Ramos (cell line): ENCODE measurements around the gene EIF3I.

Experiments
- in situ Hi-C: fragments of 300-500 bp; cut with MboI; formaldehyde crosslinking; loops from one replicate; pipeline ENCODE4 v1.14.3; 2022; ENCODE audit warnings: low sequenced_read_pairs; ENCODE audit not compliant: unreplicated experiment

Gene EIF3I

DNA sequence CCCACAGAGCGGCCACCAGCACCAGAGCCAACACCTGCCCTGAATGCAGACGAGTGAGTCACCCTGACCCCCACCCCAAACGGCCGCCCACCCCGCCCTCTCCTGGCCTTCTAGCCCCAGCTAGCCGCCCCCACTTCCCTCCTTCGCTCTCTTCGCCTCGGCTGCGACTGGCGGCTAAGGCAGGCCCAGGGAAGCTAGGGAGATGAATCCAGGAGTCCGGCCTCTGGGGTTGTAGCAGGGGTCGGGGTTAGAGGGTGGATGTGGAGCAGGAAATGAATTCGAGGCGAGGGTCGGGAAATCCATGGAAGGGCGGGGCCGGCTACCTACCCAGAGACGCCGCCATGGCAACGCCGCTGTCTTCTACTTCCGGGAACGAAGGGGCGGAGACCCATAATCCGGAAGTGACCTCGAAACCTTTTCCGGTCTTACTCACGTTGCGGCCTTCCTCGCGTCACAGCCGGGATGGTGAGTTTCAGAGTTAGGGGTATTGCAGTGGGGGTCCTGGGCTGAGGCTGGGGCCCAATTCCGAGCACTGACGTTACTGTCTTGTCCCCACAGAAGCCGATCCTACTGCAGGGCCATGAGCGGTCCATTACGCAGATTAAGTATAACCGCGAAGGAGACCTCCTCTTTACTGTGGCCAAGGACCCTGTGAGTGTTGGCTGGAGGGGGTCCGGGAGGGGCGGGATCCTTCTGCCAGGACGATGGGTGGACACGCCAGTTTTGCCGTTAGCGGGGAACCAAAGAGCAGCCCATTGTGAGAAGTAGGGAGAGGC is at the start of gene EIF3I, which contains the start of gene TMEM234:
Gene EIF3I, plus strand, starts transcription at position 428 of the 776 bp plus-strand sequence. Its CDS starts 35 bp downstream, at position 463.
Gene TMEM234, minus strand, starts transcription at position 374 of the 776 bp plus-strand sequence. Its CDS starts 31 bp downstream, at position 343.
- in situ Hi-C loops = no loop called here

DNA sequence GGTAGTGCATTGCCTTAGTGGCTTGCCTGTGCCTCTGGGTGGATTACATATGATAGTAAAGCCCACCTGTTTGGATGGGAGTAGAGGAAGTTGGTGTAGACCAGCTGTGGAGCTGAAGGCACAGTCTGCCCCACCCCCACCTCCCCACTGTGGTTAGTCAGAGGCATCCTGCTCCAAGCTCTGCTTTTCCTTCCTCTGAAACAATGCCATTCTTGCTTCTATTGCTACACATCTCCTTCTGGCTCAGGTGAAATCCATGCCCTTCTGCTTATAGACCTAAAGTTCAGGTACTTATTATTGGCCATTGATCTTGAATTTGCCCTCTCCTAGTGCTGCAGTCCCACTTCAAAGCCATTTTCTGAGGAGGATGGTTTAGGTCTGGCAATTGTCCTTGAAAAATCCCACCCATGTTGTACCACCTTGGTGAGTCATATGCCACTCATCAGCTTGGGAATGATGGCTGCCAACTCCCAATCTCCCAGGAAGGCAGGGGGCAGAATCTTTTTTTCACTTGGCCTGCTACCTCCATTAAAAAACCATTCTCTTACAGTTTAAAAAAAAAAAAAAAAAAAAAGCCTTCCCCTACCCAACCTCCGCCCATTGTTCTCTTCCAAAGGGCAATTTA is 49.5 kb upstream of the EIF3I start:
- in situ Hi-C loops = no loop called here

DNA sequence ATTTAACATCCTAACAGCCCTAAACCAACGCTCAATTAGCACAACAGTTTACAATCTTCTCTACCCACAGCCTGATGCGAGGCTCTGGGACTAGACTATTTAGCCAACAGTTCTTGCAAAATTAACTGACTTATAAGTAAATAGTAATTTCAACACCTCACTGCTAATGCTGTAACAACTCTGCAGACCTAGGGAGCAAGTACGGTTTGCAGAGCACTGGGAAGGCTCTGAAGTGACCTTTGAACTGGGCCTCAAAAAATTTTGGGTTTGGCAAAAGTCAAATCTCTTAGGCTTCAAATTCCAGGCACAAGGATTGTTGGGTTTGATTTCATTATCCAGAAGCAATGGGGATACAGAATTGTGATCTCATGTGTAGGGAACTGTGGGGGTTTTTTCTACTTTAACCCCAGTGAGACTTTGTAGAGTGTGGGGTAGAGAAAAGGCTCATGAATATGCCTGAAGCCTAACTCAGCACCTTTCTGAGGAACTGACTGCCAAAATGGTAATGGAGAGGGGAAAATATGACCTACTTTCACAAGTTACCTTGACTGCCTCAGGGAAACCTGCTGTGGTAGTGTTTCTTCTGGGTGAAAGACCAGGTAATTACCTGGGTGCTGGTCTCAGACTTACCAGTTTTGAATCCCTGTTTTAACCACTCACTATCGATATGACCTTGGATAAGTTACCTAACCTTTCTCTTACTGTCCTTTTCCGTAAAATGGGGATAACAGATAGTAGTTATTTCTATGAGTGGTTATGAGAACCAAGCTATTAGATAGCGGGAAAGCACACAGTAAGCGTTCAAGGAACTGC is 43.6 kb upstream of the EIF3I start:
- in situ Hi-C loops = no loop called here

DNA sequence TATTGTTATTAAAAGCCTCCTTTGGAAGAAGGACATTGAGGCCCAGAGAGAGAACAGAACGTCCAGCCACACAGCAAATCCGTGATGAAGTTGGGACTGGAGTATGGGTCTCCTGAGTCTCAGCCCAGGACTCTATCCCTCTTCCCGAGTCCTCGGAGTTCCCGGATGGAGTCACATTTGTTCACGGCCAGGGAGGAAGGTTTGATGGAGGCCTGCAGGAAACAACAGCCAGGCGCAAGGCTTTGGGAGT is 43.1 kb upstream of the EIF3I start:
- in situ Hi-C loops = no loop called here

DNA sequence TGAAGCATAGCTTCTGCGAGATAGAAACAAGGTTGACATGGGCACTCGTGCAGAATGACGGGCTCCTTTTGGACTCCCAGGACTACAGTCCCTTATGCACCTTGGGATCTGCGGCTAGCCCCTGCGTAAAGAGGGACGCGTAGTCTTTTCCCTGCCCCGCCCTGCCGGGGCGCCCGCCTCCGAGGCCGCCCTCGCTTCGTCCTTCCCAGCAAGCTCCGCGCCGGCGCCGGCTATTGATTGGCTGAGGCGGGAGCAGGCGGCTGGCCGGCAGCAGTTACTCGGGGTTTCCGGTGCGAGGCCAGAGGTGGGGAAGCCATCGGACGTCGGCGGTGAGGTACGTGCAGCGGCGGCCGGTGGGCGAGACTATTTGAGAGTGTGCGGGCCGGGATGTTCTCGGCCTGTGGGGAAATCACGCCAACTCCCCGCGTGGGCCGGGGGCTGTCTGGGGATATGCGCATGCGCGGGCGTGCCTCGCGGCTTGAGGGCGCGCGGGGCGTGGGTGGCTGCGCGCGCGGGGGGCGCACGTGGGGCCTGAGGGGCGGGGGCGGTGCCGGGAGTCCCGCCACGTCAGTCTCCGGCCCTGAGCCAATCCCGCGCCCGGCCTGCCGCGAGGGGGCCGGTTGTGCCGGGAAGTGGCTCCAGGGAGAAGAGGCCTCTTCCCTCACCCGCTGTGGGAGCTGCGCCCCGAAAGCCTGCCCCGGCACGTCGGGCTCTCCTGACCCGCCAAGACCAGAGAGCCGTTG is 42.6 kb upstream of the EIF3I start, which contains the start of gene TXLNA:
Gene TXLNA, plus strand, starts transcription at position 233 of the 743 bp plus-strand sequence. CDS start 671 bp downstream, outside the sequence.
- in situ Hi-C loops = no loop called here

DNA sequence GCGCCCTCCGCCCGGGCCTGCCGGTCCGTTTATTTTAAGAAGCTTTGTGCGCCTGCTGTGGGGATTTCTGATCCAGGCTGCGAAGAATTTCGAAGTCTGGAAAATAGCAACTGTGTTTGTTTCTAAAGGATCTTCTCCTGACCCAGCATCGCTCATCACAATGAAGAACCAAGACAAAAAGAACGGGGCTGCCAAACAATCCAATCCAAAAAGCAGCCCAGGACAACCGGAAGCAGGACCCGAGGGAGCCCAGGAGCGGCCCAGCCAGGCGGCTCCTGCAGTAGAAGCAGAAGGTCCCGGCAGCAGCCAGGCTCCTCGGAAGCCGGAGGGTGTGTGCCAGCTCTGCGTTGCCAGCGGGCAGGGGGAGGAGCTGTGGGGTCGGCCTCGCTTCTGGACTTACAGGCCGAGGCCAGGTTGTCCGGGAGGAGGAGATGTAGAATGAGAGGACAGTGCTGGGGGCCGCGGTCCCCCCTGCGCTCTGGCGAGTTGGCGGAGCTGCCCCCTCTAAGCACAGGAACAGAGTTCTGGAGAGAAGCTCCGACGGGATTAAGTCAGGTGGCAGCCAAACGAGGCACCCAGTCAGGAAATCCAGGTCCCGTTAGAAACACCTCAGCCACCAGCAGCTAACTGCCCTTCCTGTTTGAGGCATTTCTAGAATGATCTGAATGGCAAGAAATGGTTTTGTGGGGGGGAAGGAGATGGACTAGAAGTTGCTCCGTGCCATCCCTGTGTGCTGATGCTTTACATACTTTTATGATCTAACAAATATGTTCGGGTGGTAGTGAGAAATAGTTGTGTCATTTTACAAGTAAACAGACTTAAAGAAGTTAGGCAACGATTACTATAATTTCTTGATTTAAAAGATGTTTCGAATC is 41.8 kb upstream of the EIF3I start:
- in situ Hi-C loops = no loop called here

DNA sequence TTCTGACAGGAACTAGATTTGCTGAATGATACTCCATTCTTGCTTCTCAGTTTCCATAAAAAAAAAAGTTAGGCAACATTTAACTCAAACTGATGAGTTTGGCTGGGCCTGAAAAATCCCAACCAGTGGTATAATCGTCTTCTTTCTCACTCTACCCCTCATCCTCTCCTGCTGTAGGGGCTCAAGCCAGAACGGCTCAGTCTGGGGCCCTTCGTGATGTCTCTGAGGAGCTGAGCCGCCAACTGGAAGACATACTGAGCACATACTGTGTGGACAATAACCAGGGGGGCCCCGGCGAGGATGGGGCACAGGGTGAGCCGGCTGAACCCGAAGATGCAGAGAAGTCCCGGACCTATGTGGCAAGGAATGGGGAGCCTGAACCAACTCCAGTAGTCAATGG is 41.1 kb upstream of the EIF3I start:
- in situ Hi-C loops = no loop called here

DNA sequence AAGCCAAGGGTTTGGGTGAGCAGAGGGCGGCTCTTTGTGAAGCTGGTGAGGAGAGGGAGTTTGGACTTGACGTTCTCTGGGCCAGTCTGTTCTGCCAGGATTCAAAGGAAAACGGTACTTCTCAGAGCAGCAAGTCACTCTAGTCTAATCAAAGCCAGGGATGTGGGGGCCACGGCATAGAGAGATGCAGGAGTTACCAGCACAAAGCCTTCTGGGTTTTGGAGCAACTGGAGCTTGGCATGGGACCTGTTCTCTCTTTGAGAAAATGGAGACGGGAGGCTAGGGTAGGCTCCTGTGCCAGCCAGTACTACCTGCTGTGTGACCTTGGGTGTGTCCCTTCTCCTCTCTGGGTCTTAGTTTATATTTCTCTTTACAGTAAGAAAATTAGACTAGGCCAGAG is 40.6 kb upstream of the EIF3I start:
- in situ Hi-C loops = no loop called here

DNA sequence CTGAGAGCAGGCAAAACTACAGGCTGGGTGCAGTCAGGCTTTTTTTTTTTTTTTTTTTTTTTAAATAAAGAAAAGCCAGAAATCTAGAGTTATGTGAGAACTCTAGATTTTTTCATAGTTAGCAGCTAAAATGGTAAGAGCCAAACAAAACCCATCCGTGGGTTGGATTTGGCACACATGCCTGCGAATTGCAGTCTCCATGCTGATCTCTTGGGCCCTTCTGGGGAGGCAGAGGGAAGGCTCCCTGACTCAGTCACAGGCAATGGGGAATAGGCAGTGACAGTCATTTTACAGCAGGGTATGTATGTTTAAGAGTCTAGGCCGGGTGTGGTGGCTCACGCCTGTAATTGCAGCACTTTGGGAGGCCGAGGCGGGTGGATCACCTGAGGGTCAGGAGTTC is 40.1 kb upstream of the EIF3I start:
- in situ Hi-C loops = no loop called here

DNA sequence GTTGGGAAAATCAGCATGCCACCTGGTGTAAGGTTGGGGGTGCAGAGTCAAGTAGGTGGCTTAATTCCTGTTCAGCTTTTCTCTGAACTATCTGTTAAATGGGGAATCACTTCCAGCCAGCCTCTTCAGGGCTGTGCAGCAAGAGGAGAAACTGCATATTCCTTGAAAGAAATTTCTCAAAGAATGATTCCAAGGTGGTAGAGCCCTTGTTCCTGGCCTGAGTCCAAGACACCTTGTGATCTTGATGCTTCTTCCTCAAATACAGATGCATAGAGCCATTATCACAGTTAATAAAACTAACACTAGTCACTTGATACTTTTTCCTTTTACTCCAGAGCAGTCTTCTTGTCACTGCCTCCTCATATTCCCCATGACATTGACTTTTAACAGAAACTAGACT is 37.6 kb upstream of the EIF3I start:
- in situ Hi-C loops = no loop called here

DNA sequence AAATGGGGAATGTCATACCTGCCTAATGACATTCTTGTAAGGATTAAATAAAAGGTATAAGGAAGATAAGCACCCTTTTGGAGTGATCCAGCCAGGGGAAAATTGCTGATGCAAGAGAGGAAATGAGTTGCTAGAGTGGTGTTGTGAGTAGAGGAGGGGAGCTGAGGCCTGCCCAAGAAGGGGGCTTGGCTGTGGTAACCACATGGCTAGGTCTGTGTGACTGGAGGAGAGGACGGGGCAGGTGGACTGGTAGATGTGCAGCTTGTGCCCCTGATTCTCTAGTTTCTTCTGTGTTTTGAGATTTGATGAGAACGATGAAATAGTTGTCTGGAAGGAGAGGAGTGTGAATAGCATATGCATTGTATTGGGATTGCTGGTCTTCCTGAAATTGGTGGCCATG is 36.1 kb upstream of the EIF3I start:
- in situ Hi-C loops = no loop called here

DNA sequence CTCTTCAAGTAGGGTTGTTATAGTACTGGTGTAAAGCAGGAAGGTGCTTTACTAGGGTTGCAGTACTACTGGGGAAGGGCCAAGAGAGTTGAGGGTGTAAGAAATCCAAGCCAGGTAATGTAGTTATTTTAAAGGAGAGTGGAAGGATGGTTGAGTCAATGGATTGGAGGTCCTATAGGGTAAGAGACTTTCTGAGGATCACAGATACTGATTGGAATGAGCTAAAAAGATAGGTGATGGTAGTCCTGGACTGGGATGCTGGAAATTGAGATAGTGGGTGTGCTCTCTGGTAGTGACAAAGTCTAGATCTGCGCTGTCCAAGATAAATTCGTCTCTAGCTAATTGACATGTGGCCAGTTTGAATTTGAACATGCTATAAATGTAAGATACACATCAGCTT is 35.7 kb upstream of the EIF3I start:
- in situ Hi-C loops = no loop called here

DNA sequence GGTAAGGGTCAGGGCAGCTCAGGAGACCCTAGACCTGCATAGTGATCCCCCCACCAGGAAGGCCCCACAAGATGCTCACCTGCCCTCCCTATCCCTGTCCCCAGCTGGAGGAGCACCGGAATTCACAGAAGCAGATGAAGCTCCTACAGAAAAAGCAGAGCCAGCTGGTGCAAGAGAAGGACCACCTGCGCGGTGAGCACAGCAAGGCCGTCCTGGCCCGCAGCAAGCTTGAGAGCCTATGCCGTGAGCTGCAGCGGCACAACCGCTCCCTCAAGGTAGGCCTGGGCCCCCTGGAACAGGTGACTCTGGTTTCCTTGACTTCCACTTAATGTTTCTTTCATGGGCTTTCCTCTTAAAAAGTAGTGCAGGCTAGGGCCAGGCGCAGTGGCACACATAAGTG is 34.4 kb upstream of the EIF3I start:
- in situ Hi-C loops = no loop called here

DNA sequence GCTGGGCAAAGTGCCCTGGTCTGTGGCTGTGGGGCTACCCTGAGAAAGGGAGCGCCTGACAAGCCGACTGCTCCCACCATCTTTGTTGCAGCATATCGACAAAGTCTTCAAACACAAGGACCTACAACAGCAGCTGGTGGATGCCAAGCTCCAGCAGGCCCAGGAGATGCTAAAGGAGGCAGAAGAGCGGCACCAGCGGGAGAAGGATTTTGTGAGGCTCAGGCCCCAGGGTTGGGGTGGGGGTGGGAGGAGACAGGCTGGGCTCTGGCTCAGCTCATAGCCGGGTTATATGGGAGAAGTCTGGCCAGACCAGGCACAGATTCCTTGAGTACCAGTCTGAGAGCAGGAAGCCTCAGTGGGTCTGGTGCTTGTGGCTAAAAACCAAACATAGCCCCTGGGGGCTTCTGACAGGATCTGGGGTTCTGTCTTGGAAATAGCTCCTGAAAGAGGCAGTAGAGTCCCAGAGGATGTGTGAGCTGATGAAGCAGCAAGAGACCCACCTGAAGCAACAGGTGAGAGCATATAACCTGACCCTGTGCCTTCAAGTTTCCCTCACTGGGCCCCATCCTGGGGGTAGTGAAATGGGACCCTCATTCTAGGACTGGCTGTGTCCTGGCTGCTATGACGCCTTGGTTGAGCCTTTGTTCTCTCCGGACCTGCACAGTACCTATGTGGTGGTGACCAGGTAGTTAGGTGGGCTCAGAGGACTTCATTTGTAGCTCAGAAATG is 29.8 kb upstream of the EIF3I start:
- in situ Hi-C loops = no loop called here

DNA sequence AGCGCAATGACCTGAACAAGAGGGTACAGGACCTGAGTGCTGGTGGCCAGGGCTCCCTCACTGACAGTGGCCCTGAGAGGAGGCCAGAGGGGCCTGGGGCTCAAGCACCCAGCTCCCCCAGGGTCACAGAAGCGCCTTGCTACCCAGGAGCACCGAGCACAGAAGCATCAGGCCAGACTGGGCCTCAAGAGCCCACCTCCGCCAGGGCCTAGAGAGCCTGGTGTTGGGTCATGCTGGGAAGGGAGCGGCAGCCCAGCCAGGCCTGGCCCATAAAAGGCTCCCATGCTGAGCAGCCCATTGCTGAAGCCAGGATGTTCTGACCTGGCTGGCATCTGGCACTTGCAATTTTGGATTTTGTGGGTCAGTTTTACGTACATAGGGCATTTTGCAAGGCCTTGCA is 27.2 kb upstream of the EIF3I start:
- in situ Hi-C loops = no loop called here

DNA sequence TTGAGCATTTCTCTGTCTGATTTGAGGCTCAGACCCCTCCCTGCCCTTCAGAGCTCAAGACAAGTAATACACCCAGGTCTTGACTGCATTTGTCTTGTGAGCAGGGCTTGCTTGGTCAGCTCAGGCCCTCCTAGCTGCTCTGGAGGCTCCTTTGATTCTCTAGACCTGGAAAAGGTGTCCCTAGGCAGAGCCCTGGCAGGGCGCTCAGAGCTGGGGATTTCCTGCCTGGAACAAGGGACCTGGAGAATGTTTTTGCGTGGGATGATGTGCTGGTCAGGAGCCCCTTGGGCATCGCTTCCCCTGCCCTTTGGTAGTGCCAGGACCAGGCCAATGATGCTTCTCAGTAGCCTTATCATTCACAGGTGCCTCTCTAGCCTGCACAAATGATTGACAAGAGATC is 26.7 kb upstream of the EIF3I start:
- in situ Hi-C loops = no loop called here

DNA sequence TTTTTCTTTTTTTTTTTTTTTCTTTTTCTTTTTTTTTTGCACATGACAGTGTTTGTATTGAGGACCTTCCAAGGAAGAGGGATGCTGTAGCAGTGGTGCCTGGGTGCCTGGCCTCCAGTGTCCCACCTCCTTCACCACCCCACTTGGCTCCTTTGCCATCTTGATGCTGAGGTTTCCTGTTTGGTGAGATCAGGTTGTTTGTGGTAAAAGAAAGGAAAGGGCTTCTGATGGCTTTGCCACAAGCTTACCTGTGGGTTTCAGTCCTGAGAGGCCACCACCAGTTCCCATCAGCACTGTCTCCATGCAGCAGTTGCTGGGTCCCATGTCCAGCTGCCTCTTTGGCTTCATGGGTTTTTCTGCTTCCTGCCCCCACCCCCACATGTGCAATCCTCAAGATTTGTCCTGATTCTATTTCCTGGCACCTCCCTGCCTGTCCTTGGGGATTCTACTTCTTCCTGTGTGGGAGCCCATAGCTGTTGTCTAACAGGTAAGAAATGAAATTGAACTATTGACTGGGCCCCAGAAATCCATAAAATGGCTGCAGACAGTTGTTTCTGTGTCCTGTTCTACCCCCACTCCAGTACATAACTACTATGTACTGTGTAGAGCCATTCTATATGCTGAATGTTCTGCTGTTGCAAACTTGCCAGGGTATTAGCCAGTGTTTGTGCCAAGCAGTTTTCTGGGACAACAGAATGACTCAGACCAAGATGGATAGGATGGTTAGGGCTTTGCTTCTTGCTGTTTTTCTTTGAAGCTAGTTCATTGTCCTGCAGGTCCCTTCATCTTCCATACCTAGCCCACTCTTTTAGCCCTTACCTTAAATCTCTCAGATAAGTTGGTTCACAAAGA is 26.0 kb upstream of the EIF3I start:
- in situ Hi-C loops = no loop called here

DNA sequence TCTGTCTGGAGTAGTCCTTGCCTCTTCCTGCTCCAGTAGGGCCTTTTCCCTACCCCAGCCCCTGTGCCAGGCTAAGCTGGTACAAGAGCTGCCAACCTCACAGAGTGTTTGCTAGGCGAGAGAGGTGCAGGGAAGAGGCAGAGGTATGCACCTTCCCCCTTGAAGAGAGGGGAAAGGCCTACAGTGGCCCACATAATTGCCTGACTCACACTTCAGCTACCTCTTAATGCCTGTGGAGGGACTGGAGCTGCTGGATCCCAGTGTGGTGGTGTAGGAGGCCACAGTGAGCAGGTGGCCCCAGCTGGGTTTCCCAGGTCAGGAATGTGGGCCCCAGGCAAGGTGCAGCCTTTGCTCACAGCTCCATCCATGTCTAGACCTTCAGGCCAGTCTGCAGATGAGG is 25.1 kb upstream of the EIF3I start:
- in situ Hi-C loops = no loop called here
